LoVo (cell line): ENCODE data around the gene CUL7.
"Not testable (repeated sequence)": the region's sequence is repeated elsewhere in the genome, so short reads cannot be mapped to it uniquely, and the experiment has no call there.

ENCODE experiments used
- DNase-seq: peaks from one replicate; pipeline ENCODE4 v3.0.0-alpha.2; 2016; ENCODE audit warnings: low spot score

The CUL7 gene

GRCh38 chr6:43045371-43045930, 8.2 kb downstream of the CUL7 start:
- no peak for DNase-seq

- DNase-seq = no peak
Measured at GRCh38 chr6:43043310-43043709, 10.3 kb downstream of the CUL7 start.

DNA sequence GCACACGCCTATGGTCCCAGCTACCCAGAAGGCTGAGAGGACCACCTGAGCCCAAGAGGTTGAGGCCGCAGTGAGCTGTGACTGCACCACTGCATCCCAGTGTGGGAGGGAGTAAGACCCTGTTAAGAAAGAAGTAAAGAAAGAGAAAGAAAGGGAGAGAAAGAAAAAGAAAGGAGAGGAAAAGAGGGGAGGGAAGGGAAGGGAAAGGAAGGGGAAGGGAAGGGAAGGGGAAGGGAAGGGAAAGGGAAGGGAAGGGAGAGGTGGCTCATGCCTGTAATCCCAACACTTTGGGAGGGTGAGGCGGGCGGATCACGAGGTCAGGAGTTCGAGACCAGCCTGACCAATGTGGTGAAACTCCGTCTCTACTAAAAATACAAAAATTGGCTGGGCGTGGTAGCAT, 12.2 kb downstream of the CUL7 start:
- DNase-seq = not testable (repeated sequence)

- no peak for DNase-seq
Measured at GRCh38 chr6:43040542-43041257, 13.0 kb downstream of the CUL7 start.

DNA sequence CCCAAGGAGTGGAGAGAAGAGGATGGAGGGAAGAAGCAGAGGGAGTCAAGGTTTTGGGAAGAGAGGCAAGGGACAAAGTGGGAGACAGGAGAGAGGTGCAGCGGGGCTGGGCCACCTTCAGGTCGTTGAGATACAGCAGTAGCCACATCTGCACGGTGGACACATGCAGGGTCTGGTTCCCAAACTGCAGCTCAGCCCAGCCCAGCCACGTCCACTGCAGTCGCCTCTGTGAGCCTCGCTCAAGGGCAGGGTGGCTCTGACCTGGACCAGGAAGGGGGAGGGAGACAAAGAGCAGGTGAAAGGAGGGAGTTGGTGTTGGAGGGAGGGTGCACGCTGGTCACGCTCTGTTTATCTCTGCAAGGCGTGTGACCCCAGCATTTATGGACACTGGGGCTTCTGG, 14.9 kb downstream of the CUL7 start:
- DNase-seq = no peak

- no peak for DNase-seq
Measured at GRCh38 chr6:43037706-43038105, 15.9 kb downstream of the CUL7 start.

GRCh38 chr6:43037197-43037596, 16.5 kb downstream of the CUL7 start:
- DNase-seq = no peak

DNA sequence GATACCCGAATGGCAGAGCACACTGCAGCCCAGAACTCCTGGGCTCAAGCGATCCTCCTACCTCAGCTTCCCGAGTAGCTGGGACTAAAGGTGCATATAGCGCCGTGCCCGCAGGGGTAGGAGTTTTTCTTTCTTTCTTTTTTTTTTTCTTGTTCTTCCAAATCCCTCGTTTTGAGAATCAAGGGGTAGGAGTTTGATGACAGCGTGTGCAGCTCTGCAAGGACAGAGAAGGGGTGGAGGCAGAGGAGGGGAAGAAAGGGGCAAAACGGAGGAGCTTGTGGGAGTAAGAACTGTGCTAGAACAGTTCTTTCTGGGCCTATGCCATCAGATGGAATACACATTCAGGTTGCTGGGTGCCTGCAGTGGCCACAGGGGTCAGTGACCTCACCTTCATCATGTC, 16.9 kb downstream of the CUL7 start:
- DNase-seq = no peak

DNA sequence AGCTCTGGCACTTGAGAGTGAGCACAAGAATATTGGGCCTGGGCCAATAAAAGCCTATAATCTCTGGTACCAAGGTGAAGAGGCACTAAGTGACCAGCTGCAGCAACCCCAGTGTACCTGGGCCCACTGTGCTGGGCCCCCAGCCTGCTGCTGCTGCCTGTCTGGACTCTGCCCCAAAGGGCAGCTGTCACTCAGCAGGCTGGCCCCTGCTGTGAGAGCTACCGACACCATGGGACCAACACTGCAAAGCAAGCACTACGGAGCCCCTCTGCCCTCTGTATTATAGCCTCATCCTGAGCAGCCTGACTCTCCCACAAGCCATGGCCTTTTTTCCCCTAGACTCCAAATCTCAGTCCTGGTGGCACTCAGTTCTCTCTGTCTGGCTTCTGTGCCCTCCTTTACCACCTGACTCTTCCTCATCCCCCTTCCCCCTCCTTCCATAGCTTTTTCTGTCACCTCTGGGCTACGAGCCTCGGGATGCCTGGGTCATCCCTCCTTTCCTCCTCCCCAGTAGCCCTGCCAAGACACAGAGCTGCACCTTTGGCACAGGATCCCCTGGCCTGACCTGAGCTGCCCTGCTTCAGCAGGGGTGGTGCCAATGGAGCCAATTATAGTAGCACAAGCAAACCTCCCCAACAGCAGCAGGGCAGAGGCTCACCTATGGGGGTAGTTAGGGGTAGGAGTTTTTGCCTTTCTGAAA, 18.0 kb downstream of the CUL7 start:
- no peak for DNase-seq

DNA sequence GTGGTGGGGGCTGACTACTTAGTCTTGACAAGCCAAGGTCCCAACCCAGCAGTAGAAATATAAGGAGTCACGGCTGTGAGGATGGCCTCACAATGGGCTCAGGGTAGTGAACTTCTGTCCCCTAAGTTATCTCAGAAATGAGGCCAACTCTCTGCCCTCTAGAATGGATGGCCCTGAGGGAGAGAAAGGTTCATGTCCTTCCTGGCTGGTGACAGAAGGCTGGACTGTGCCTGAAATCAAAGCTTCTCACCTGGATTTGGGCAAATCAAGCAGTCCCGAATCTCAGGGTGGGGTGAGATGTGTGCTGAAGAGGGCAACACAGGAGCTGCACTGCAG, 19.5 kb downstream of the CUL7 start:
- no peak for DNase-seq

DNA sequence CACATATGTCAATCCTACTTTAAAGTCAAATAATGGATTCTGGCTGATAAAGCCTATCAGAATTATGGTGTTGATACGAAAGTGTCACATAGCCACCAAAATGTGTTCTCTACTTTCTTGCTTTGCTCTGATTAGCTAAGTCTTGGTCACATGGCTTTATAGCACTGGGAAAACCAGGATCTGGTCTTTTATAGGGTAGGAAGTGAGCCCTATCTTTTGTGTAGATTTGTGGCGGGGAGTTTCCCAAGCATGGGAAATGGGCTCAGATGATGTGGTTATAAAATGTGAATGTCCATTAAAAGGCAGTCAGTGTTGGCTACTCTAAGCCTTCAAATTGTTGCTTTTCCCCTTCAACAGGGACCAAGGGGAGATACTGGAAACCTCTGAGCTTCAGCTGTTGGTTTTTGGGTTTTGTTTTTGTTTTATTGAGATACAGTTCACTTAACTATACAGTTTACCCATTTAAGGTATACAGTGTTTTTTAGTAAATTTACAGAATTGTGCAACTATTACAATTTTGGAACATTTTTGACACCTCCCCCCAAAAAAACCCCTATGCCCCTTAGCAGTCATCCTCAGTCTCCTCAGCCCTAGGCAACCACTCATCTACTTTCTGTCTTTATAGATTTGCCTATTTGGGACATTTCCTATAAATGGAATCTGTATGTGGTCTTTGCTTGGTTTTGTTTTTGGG, 20.0 kb downstream of the CUL7 start:
- no peak for DNase-seq

DNA sequence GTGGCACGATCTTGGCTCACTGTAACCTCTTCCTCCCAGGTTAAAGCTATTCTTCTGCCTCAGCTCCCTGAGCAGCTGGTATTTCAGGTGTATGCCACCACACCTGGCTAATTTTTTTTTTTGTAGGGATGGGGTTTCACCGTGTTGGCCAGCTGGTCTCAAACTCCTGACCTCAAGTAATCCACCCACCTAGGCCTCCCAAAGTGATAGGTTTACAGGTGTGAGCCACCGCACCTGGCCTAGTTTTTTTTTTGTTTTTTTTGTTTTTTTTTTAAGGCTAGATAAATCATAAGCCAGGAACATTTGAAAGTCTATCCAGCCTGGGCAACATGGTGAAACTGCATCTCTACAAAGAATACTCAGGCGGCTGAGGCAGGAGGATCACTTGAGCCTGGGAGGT, 21.3 kb downstream of the CUL7 start:
- no peak for DNase-seq

DNA sequence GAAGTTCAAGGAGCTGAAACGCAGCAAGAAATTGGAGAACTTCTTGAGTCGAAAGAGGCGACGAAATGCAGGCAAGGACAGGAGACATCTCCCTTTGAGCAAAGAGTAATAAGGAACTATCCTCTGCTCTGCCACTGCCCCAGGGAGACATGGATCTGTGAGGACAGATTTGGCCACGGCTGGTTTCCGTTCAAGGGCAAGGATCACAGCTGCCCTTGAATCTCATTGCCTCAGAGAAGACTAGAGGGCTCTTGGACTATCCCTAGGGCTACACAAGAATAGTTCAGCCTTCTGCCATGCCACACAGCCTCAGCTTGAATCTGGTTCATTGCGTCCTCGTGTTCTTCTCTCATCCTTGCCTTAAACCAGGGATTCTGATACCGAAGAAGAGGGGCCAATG, 24.5 kb downstream of the CUL7 start:
- no peak for DNase-seq

DNA sequence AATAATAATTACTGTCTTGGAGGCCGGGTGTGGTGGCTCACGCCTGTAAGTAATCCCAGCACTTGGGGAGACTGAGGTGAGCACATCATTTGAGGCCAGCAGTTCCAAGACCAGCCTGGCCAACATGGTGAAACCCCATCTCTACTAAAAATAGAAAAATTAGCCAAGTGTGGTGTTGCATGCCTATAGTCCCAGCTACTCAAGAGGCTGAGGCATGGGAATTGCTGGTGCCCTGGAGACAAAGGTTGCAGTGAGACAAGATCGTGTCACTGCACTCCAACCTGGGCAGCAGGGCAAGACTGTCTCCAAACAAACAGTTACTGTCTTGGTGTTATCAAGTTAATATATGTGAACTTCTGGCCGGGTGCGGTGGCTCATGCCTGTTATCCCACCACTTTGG, 27.3 kb downstream of the CUL7 start:
- DNase-seq = no peak

- no peak for DNase-seq
Measured at GRCh38 chr6:43024436-43024835, 29.2 kb downstream of the CUL7 start.

DNA sequence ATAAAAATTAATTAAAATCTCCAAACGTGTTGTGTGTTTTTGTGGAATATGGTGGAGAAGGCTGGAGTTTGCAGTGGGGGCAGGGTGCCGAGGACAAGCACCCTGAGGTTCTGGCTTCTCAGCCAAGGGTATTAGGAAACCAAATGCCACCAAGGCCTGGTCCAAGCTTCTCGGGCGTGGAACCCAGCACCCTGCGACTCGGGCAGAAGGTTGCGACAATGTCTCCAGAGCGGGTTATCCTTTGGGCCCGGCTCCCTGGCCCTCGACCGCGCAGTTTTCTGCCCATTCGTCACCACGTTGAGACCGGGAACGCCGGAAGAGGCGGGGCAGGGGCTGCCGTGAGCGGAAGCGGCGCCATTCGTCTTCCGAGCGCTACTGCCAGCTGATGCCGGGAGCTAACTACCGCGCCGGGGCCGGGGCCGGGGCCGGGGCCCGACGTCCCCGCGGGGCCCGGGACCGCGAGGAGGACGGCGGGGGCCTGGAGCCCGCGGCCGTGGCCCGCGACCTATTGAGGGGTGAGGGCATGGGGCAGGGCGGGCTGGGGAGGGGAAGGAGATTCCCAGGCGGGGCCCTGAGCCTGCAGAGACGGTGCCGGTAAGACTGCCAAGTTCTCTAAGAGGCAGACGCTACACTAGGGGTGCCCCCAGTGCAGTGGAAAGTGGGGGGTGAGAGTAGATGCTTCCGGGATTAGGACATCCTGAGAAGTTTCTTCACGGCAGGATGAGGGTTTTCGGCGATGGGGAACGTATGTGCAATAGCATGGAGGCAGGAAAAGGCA, 32.2 kb downstream of the CUL7 start, which contains the start of gene RRP36:
Gene RRP36 (plus strand): TSS at position 354 of the 778 bp plus-strand sequence. CDS start 32 bp downstream, at position 386.
- peak; percentile 79 for DNase-seq

GRCh38 chr6:43020847-43021246, 32.8 kb downstream of the CUL7 start:
- DNase-seq = no peak

GRCh38 chr6:43020052-43020705, 33.5 kb downstream of the CUL7 start:
- no peak for DNase-seq

DNA sequence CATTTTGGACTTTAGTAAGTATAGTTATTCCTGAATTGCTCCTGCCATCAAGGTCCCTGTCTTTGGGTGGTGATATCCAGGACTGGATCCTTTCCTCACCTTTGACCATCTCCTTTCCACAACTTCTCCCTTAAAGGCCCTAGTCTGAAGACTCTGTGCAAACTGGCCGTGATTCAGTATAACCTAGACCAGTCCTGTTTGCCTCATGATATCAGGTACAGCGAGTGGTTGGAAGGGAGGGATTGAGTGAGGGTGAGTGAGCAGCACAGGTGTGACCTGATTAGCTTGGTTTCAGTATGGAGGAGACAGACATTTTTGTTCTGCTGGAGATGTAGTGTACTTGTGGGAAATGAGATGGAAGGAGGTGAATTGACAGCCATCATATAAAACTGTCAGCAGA, 34.5 kb downstream of the CUL7 start:
- no peak for DNase-seq

- DNase-seq = no peak
Measured at GRCh38 chr6:43016943-43017334, 36.7 kb downstream of the CUL7 start.

GRCh38 chr6:43016176-43016942, 37.3 kb downstream of the CUL7 start:
- no peak for DNase-seq
